H1 (cell line): ENCODE data around the gene DCAF8. TPM values are rescaled to one million over a fixed set of nuclear protein-coding genes. Genes with fewer than 3 reads are reported as not detected.

Source experiments
- EZH2 ChIP-seq: fragments of 200-600 bp; sonication (generic); IDR thresholded peaks from 2 replicates; pipeline ENCODE4 v1.7.1; 2012; ENCODE audit warnings: low read depth, mild to moderate bottlenecking, moderate library complexity, low read length, inconsistent platforms; ENCODE audit not compliant: severe bottlenecking
- polyA plus RNA-seq, 7 experiments: library from polyadenylated mRNA; depleted of rRNA in 3 of 7; stranded (reverse) in 5 of 7; unstranded in 2 of 7; fragments of >200 nt in 5 of 7; fragments of 200-250 nt in 2 of 7; gene quantifications; 1 replicate in 5 of 7; 2 replicates in 1 of 7; 4 replicates in 1 of 7; pipeline versions ENCODE4 v1.2.1 to v1.2.3, GENCODE V29; 2011 to 2013; ENCODE audit warnings: missing spikeins in 2 of 7, mixed read lengths in 2 of 7
- total RNA-seq: library from RNA; stranded (reverse); fragmentation: NEBNext Ultra II Directional; extraction: Animal tissue kit (Norgen Biotek cat#: 25700); gene quantifications from 2 replicates; pipeline ENCODE4 v1.2.1, GENCODE V29; 2021

DCAF8 gene
- total and polyA plus RNA-seq, 2 of the 8 experiments (the other 6 are each of a cell fraction or from before 2014, with no cell fraction given), result 68.2 to 110 TPM

GRCh38 chr1:160284220-160284781 is 22.0 kb upstream of the DCAF8 start (continued):
- no peak for TF ChIP-seq EZH2
